IPS-18c (cell line): ENCODE measurements around the gene CDH7.

Source experiments
- H3K4me3 ChIP-seq: 2 replicates; pipeline ENCODE4 v1.7.0; 2013; ENCODE audit warnings: low read depth, mild to moderate bottlenecking, low read length, moderate library complexity; ENCODE audit not compliant: insufficient read depth
- H3K9me3 ChIP-seq: one replicate; pipeline ENCODE4 v1.6.1; 2013; ENCODE audit warnings: mild to moderate bottlenecking, low read length, moderate library complexity; ENCODE audit not compliant: control insufficient read depth, insufficient read depth

The CDH7 gene

GRCh38 chr18:65852273-65852672 lies 101.5 kb downstream of the CDH7 start:
- Histone ChIP-seq H3K4me3 (no peak overlapping the region), H3K9me3 (no peaks in the 10 kb centered on the region)

GRCh38 chr18:65859075-65859474 lies 108.3 kb downstream of the CDH7 start:
- Histone ChIP-seq H3K9me3 (no peaks in the 10 kb centered on the region), H3K4me3 (no peak overlapping the region)

- H3K9me3 ChIP-seq: no peaks in the 10 kb centered on the region
- H3K4me3 ChIP-seq: no peak overlapping the region
Observed at GRCh38 chr18:65869527-65869926, 118.7 kb downstream of the CDH7 start.

- Histone ChIP-seq H3K4me3 (no peak overlapping the region), H3K9me3 (no peaks in the 10 kb centered on the region)
Observed at GRCh38 chr18:65876310-65876709, 125.5 kb downstream of the CDH7 start.

- H3K9me3 ChIP-seq: no peaks in the 10 kb centered on the region
- H3K4me3 ChIP-seq: no peak overlapping the region
Observed at GRCh38 chr18:65897292-65897691, 146.5 kb downstream of the CDH7 start.

GRCh38 chr18:65901522-65901921 lies 150.7 kb downstream of the CDH7 start:
- H3K4me3 ChIP-seq: no peak overlapping the region
- H3K9me3 ChIP-seq: no peaks in the 10 kb centered on the region

- no peak overlapping the region for H3K4me3 ChIP-seq
- H3K9me3 ChIP-seq: no peaks in the 10 kb centered on the region
Observed at GRCh38 chr18:65906621-65907034, 155.8 kb downstream of the CDH7 start.

GRCh38 chr18:65907281-65907680 lies 156.5 kb downstream of the CDH7 start:
- no peaks in the 10 kb centered on the region for H3K9me3 ChIP-seq
- no peak overlapping the region for H3K4me3 ChIP-seq

- H3K9me3 ChIP-seq: no peaks in the 10 kb centered on the region
- no peak overlapping the region for H3K4me3 ChIP-seq
Observed at GRCh38 chr18:65919018-65919417, 168.2 kb downstream of the CDH7 start.

GRCh38 chr18:65919663-65920062 lies 168.9 kb downstream of the CDH7 start:
- no peak overlapping the region for H3K4me3 ChIP-seq
- no peaks in the 10 kb centered on the region for H3K9me3 ChIP-seq

- H3K9me3 ChIP-seq: no peaks in the 10 kb centered on the region
- H3K4me3 ChIP-seq: no peak overlapping the region
Observed at GRCh38 chr18:65922103-65922502, 171.3 kb downstream of the CDH7 start.

GRCh38 chr18:65924904-65925303 lies 174.1 kb downstream of the CDH7 start:
- no peak overlapping the region for H3K4me3 ChIP-seq
- H3K9me3 ChIP-seq: no peaks in the 10 kb centered on the region

GRCh38 chr18:65934874-65935273 lies 184.1 kb downstream of the CDH7 start:
- H3K4me3 ChIP-seq: no peak overlapping the region
- no peaks in the 10 kb centered on the region for H3K9me3 ChIP-seq

GRCh38 chr18:65936678-65937077 lies 185.9 kb downstream of the CDH7 start:
- Histone ChIP-seq H3K9me3 (no peaks in the 10 kb centered on the region), H3K4me3 (no peak overlapping the region)

- H3K4me3 ChIP-seq: no peak overlapping the region
- H3K9me3 ChIP-seq: no peaks in the 10 kb centered on the region
Observed at GRCh38 chr18:65937180-65937579, 186.4 kb downstream of the CDH7 start.

GRCh38 chr18:65938592-65939372 lies 188.0 kb downstream of the CDH7 start:
- Histone ChIP-seq H3K9me3 (no peaks in the 10 kb centered on the region), H3K4me3 (no peak overlapping the region)
